ENCODE data around the gene SLC36A3.

GRCh38 chr5:151328734-151329133, 25.2 kb upstream of the SLC36A3 start:
- TF ChIP-seq, protein P1, sequence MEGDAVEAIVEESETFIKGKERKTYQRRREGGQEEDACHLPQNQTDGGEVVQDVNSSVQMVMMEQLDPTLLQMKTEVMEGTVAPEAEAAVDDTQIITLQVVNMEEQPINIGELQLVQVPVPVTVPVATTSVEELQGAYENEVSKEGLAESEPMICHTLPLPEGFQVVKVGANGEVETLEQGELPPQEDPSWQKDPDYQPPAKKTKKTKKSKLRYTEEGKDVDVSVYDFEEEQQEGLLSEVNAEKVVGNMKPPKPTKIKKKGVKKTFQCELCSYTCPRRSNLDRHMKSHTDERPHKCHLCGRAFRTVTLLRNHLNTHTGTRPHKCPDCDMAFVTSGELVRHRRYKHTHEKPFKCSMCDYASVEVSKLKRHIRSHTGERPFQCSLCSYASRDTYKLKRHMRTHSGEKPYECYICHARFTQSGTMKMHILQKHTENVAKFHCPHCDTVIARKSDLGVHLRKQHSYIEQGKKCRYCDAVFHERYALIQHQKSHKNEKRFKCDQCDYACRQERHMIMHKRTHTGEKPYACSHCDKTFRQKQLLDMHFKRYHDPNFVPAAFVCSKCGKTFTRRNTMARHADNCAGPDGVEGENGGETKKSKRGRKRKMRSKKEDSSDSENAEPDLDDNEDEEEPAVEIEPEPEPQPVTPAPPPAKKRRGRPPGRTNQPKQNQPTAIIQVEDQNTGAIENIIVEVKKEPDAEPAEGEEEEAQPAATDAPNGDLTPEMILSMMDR (IDR thresholded peaks at IDR 0.05) = no peak
- TF ChIP-seq POLR2A (IDR thresholded peaks at IDR 0.05) = no peak

Data from gastroesophageal sphincter (tissue), 3 donors.